ENCODE data around the gene PLCXD3. TPM values are rescaled to one million over a fixed set of nuclear protein-coding genes. Genes with fewer than 3 reads are reported as not detected.
"Not testable (repeated sequence)": the region's sequence is repeated elsewhere in the genome, so short reads cannot be mapped to it uniquely, and the experiment has no call there.

The PLCXD3 gene
- total RNA-seq, 1 donor from 2014 or later = 5.6 TPM

DNA sequence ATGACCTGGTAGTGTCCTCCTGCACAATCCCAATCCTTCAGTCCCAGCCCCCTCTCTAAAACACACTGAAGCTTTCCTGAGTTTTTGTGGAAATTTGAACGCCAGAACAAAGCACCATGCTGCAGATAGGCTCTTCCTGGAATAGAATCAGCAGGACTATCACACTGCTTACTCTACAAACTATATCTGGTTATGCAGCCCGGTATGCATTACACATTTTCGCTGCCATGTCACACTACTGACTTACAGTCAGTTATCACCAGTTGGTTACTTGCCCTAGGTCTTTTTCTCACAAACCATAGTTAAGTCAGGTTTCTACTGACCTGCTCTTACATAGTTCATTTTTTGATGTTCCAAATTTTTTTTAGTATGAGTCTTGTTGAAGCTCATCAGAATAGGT is 24.9 kb downstream of the PLCXD3 start:
- TF ChIP-seq, protein P1, sequence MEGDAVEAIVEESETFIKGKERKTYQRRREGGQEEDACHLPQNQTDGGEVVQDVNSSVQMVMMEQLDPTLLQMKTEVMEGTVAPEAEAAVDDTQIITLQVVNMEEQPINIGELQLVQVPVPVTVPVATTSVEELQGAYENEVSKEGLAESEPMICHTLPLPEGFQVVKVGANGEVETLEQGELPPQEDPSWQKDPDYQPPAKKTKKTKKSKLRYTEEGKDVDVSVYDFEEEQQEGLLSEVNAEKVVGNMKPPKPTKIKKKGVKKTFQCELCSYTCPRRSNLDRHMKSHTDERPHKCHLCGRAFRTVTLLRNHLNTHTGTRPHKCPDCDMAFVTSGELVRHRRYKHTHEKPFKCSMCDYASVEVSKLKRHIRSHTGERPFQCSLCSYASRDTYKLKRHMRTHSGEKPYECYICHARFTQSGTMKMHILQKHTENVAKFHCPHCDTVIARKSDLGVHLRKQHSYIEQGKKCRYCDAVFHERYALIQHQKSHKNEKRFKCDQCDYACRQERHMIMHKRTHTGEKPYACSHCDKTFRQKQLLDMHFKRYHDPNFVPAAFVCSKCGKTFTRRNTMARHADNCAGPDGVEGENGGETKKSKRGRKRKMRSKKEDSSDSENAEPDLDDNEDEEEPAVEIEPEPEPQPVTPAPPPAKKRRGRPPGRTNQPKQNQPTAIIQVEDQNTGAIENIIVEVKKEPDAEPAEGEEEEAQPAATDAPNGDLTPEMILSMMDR (conservative IDR thresholded peaks at IDR 0.05) = no peak
- Mint-ChIP-seq H3K27me3 (no peaks in the 10 kb centered on the region), H3K4me1 (ENCODE audit: unreplicated experiment) (no peaks in the 10 kb centered on the region), H3K4me3 (no peak overlapping the region), H3K27ac (no peak overlapping the region), H3K36me3 (no peaks in the 10 kb centered on the region), H3K9me3 (peaks cover 4% of the 10 kb centered on the region)
- no peak for DNase-seq (ENCODE audit: extremely low spot score, unreplicated experiment)

DNA sequence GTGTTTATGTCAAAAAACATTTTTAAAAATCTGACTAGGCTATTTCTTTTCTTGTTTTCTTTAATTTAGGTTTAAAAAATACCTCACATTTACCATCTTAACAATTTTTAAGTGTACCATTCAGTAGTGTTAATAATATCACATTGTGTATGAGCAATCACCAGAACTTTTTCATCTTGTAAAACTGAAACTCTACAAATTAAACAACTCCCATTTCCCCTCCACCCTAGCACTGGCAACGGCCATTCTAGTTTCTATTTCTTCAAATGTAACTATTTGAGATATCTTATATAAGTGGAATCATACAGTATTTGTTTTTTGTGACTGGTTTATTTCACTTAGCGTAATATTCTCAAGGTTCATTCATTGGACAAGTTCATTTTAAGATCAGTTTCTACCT is 27.7 kb downstream of the PLCXD3 start:
- H3K36me3 Mint-ChIP-seq = no peaks in the 10 kb centered on the region
- H3K27me3 Mint-ChIP-seq = no peaks in the 10 kb centered on the region
- DNase-seq (ENCODE audit: extremely low spot score, unreplicated experiment) = no peak
- no peak overlapping the region for H3K27ac Mint-ChIP-seq
- peaks cover 4% of the 10 kb centered on the region for H3K9me3 Mint-ChIP-seq
- TF ChIP-seq, protein P1 (conservative IDR thresholded peaks at IDR 0.05) = no peak
- H3K4me3 Mint-ChIP-seq = no peak overlapping the region
- H3K4me1 Mint-ChIP-seq (ENCODE audit: unreplicated experiment) = no peaks in the 10 kb centered on the region

DNA sequence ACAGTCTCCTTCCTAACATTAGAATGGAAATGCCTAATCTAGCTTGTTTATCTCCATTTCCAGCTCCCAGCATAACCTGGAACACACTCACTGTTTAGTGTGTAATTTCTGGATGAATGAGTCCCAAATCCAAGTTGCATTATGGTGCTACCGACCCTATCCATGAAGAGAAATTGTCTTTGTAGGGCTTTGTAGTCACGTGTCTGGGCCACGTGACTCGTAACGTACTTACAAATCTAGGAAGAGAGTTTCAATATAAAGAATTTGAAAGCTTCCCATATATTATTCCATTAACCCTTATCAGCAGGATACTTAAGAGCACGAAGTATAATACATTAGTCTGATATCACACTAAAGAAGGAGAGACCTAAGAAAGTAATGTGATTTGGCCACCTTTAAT is 28.2 kb downstream of the PLCXD3 start:
- no peaks in the 10 kb centered on the region for H3K27me3 Mint-ChIP-seq
- H3K4me3 Mint-ChIP-seq = no peak overlapping the region
- H3K4me1 Mint-ChIP-seq (ENCODE audit: unreplicated experiment) = no peaks in the 10 kb centered on the region
- H3K36me3 Mint-ChIP-seq = no peaks in the 10 kb centered on the region
- TF ChIP-seq, protein P1 (conservative IDR thresholded peaks at IDR 0.05) = no peak
- H3K27ac Mint-ChIP-seq = no peak overlapping the region
- no peak for DNase-seq (ENCODE audit: extremely low spot score, unreplicated experiment)
- no peaks in the 10 kb centered on the region for H3K9me3 Mint-ChIP-seq

DNA sequence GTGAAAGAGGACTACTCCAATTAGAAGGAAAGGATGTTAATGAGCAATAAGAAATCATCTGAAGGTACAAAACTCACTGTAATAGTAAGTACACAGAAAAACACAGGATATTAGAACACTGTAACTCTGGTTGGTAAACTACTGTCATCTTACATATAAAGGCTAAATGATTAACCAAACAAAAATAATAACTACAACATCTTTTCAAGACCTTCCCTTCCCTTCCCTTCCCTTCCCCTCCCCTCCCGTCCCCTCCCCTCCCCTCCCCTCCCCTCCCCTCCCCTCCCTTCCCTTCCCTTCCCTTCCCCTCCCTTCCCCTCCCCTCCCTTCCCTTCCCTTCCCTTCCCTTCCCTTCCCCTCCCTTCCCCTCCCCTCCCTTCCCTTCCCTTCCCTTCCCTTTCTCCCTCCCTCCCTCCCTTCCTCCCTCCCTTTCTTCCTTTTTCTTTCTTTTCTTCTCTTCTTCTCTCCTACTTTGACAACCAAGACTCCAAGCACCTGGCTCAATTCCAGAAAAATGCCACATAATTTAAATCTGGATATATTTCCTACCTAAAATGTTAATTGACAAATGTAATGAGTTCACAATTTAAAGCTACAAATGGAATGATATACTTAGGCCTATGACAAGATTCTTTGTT is 38.7 kb downstream of the PLCXD3 start:
- H3K9me3 Mint-ChIP-seq; H3K36me3 Mint-ChIP-seq; H3K27me3 Mint-ChIP-seq; H3K27ac Mint-ChIP-seq; DNase-seq (ENCODE audit: extremely low spot score, unreplicated experiment); H3K4me1 Mint-ChIP-seq (ENCODE audit: unreplicated experiment); H3K4me3 Mint-ChIP-seq: not testable (repeated sequence)

DNA sequence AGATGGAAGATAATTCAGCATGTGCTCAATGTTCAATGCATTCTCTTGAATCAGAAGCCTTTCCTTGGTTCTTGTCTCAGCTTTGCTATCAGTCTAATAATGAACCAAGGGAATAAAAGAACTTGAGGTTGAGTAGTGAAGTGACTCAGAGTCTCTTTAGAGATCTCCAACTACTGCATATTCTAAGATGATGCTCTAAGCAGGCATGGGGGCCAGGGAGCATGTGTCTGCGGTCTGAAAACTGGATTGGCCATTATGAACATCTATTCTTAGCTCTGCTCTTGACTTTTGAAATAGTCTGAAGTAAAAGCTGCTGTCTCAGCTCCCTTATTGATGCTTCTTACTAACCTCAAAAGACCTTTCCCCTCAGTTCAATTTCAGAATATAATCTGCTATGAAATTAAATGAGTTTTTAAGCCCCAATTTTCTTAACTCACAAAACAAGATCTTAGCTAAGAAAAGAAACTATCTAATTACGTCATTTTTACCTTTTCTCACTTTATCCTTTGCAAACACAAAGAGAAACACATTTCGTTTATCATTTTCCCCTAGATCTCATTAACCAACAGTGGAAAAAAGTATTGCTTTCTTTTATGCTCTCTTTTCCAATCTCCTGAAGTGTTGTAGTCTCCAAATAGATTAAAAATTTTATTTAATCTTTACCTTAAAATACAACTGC is 44.8 kb downstream of the PLCXD3 start:
- no peak for DNase-seq (ENCODE audit: extremely low spot score, unreplicated experiment)
- no peaks in the 10 kb centered on the region for H3K9me3 Mint-ChIP-seq
- H3K27ac Mint-ChIP-seq = no peak overlapping the region
- TF ChIP-seq, protein P1 (conservative IDR thresholded peaks at IDR 0.05) = peak; percentile 14
- H3K4me3 Mint-ChIP-seq = no peak overlapping the region
- H3K27me3 Mint-ChIP-seq = no peaks in the 10 kb centered on the region
- H3K36me3 Mint-ChIP-seq = no peaks in the 10 kb centered on the region
- no peaks in the 10 kb centered on the region for H3K4me1 Mint-ChIP-seq (ENCODE audit: unreplicated experiment)

DNA sequence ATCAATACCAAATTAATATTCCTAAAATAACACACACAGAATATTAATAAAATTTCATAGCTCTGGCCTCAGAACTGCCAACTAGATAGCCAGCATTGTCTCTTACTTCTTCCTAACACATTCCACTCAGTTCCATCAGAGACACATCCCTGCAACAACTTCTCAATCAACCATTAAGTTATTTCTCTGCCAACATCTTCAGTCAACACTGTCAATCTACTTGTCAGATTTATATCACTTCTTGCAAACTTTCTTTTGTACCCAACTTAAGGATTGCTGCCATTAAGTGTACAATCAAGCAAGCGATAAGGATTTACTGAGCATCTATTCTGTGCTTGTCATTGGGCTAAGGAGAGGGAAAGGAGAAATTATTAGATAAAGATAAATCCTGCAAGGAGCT is 50.8 kb downstream of the PLCXD3 start:
- H3K4me1 Mint-ChIP-seq (ENCODE audit: unreplicated experiment) = no peaks in the 10 kb centered on the region
- H3K27me3 Mint-ChIP-seq = no peaks in the 10 kb centered on the region
- H3K27ac Mint-ChIP-seq = no peak overlapping the region

More for the DNA sequence above, 50.8 kb downstream of the PLCXD3 start:
- Mint-ChIP-seq H3K36me3 (no peaks in the 10 kb centered on the region), H3K9me3 (no peaks in the 10 kb centered on the region), H3K4me3 (no peak overlapping the region)
- TF ChIP-seq, protein P1 (conservative IDR thresholded peaks at IDR 0.05) = no peak
- DNase-seq (ENCODE audit: extremely low spot score, unreplicated experiment) = no peak

All from type B pancreatic cell (in vitro differentiated cells).